GM19239 (cell line): Measurements from ENCODE around the gene SLC25A10.
"Not testable (repeated sequence)": the region's sequence is repeated elsewhere in the genome, so short reads cannot be mapped to it uniquely, and the experiment has no call there.

ENCODE experiments used
- DNase-seq: peaks from one replicate; pipeline ENCODE4 v3.0.0; 2011; ENCODE audit warnings: low spot score; ENCODE audit not compliant: insufficient read length
- FAIRE-seq: peaks from 2 replicates; lab custom pipeline; 2011; peaks lifted over from hg19 to GRCh38; lab: Jason Lieb, UNC

Gene SLC25A10, protein sequence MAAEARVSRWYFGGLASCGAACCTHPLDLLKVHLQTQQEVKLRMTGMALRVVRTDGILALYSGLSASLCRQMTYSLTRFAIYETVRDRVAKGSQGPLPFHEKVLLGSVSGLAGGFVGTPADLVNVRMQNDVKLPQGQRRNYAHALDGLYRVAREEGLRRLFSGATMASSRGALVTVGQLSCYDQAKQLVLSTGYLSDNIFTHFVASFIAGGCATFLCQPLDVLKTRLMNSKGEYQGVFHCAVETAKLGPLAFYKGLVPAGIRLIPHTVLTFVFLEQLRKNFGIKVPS

DNA sequence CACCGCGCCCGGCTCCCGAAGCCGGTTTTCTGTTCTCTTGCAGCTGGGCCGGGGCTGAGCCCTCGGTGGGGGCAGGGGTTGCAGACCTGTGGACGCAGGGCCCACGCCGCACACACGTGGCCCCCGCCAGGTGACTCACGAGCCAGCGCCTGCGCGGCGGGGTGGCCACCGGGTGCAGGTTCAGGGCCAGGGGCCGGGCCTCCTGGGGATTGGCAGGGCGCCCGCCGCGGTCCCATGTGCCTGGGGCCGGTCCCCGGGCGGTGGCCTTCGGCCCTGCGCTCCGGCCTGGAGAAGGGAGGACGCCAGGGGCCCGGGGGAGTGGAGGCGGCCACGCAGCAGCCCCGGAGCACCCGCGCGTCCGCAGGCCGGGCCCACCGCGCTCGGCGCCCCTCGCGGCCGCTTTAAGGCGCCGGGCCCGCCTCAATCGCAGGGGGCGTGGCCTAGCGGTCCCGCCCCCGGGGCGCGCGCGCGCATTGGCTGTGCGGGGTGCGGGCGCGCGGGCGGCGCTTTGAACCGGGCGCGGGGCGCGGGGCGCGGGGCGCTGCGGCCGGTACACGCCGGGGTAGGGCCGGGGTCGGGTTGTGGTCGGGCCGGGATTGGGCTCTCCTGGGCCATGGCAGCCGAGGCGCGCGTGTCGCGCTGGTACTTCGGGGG lies at the start of gene SLC25A10:
Gene SLC25A10, plus strand, starts transcription at position 471 of the 654 bp plus-strand sequence. Its CDS starts 143 bp downstream, at position 614.
- DNase-seq: peak; percentile 95
- no peak for FAIRE-seq

DNA sequence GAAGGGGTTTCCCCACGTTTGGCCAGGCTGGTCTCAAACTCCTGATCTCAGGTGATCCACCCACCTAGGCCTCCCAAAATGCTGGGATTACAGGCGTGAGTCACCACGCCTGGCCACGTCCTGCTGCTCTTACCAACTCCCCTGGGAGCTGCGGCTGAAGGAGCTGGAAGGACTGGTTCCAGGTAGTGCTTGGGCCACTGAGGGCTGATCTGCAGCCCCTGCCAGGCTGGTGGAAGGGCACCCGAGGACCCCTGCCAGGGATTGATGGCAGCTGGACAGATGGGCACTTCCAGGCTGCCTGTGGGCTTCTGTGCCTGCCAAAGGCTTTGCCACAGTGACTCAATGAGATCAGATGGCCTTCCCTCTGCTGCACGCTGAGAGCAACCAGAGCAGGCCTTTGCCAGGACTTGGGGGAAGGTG lies 48.0 kb upstream of the SLC25A10 start:
- FAIRE-seq (no peak), DNase-seq (no peak)

DNA sequence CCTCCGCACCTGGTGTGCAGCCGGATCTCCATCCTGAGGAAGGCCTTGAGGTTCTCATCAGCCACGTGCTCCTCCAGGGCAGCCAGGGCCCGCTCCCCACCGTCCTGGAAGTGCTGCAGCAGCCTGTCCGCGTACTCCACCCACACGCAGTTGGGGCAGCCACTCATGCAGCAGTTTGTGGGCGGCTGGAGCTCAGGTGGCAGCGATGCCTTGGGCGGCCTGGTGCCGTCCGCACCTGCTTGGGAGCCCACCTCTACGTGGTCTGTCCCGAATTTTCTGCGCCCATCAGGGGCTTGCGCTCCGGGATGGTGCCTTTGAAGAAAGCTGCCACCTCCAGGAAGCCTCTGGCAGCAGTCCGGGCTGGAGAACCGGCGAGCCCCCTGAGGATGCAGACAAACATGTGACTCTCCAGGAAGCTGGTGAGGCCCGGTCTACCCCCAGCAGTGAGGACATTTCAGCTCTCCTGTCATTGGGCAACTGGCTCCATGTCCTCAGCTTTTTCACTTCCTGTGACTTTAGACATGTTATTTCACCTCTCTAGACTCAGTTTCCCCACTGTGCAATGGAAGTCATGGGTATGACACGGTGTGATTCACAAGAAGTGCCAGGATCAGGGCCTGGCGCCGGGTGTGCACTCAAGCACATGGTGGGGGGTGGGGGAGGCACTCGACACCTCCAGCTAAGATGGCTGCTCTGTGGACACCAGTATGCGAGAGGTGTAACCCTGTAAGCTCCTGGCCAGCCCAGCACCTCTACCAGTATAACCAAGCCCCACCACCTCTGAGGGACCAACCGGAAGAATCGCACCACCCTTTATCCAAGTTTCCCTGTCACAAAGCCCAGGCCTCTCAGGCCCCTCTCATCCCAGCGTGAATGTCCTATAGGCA lies 46.6 kb upstream of the SLC25A10 start:
- FAIRE-seq: peak; percentile 65
- no peak for DNase-seq

DNA sequence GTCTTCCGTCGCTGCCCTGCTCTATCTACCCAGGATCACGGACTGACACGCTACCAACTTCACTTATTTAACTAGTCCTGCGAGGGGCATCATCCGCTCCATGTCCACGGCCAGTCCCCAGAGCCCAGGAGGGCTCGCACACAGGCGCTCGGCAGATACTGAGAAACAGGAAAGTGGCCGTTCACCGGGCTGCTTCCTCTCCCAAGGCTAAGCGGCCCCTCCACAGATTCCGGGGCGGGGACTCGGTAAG lies 46.1 kb upstream of the SLC25A10 start:
- no peak for DNase-seq
- FAIRE-seq: no peak

DNA sequence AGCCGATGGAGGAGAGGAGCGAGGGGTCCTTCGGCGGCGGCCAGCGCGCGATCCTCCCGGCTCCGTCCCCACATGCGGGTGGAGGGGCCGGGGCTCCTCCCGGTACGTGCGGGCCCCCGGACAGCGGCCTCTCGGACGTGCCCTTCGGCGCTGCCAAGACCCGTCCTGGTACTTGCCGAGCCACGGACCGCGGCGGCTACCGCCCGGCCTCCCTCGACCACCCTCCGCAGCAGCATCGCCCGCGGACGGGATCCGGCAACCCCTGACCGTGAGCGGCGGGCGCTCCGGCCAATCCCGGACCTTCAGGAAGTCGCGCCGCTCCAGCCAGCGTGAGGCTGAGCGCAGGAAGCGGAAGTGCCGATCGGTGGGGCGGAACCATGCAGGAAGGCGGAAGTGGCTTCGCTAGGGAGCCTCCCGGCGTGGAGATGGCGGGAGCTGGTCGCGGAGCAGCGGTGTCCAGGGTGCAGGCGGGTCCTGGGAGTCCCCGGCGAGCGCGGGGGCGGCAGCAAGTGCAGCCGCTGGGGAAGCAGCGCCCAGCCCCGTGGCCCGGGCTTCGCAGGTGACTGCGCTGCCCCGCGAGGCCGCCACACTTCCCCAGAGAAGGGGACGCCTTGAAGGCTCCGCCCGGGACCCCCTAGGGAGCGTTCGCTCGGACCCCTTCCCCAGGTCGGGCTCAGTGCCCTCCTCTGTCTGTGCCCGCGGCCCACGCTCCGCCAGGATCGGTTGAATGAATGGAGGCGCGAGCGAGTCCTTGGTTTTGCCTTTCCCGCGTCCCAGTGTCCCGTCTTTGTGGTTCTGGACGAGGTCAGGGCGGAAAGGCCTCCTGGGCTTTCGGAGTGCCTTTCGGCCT lies 45.5 kb upstream of the SLC25A10 start, which contains the start of the genes CCDC137 and OXLD1:
Gene CCDC137, plus strand, starts transcription at position 396 of the 850 bp plus-strand sequence. Its CDS starts 30 bp downstream, at position 426.
Gene OXLD1, minus strand, starts transcription at position 264 of the 850 bp plus-strand sequence. Its CDS starts 28 bp downstream, at position 236.
- peak; percentile 97 for DNase-seq
- peak; percentile 95 for FAIRE-seq

DNA sequence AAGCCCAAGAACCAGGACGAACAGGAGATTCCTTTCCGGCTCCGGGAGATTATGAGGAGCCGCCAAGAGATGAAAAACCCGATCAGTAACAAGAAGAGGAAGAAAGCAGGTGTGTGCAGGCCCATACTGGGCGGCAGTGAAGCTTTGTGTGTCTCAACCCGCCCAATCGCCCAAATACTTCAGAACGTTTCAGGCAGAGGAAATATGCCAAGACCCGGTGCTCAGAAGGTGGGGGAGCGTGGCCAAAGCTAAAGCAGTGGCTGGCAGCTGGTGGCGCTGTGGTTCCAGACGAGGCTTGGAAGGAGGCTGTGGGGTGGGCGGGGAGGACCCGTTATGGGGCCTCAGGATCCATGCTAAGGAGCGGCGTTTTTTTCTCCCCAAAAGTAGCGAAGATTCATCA lies 44.3 kb upstream of the SLC25A10 start:
- FAIRE-seq: no peak
- DNase-seq: no peak

DNA sequence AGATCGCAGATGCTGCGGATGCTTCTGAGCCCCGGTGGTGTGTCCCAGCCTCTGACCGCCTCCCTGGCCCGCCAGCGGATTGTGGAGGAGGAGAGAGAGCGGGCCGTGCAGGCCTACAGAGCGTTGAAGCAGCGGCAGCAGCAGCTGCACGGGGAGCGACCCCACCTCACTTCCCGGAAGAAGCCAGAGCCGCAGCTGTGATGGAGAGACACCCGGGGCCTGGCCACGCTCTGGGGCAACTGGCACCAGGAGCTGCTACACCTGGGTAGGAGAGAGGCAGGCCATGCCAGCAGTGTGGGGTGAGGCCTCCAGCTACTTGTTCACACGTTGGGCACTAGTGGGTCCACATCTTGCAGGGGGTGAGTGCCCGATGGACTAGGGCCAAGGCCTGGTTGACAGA lies 39.6 kb upstream of the SLC25A10 start:
- FAIRE-seq: no peak
- DNase-seq: no peak

DNA sequence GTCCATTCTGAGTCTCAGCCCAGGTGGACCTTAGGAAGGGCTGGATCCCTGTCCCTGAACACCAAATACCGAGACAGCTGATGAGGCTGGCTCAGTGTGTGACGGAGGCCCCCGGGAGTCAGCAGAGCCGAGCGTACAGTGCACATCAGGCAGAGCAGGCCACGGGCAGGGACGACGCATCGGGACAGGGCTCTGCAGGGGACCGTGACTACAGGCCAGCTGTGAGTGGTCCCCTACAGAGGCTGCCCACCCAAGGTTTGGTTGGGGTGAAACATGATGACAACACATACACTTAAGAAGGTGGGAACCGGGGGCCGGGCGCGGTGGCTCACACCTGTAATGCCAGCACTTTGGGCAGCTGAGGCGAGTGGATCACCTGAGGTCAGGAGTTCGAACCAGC lies 39.1 kb upstream of the SLC25A10 start:
- no peak for DNase-seq
- no peak for FAIRE-seq

DNA sequence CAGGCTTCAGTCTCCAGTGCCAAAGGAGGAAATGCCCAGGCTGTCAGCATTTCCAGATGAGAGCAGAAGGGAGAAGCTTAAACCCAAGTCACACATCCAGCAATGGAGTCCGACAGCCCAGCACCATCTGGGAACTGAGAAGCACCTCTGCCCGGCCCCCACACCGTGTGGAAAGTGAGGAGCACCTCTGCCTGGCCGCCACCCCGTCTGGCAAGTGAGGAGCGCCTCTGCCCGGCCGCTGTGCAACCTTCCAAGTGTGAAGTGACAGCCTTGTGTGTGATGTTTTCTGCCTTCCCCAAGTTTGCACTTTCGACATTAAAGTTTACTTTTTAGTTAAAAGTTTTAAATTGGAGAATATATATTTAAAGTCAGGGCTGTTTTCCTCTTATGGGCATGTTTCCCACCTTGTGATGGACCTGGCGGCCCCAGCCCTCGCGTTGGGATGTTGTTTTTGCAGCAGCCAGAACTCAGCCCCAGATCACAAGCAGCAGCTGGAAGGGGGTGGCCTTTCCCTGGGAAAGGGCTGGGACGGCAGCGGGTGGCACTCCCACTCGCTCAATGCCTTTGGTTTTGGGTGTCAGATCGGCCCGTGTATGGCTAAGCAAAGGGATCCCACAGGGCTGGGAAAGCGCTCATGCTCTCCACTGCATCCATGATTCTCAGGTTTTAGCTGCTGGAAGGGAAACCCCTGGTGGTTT lies 38.4 kb upstream of the SLC25A10 start:
- FAIRE-seq (no peak), DNase-seq (no peak)

DNA sequence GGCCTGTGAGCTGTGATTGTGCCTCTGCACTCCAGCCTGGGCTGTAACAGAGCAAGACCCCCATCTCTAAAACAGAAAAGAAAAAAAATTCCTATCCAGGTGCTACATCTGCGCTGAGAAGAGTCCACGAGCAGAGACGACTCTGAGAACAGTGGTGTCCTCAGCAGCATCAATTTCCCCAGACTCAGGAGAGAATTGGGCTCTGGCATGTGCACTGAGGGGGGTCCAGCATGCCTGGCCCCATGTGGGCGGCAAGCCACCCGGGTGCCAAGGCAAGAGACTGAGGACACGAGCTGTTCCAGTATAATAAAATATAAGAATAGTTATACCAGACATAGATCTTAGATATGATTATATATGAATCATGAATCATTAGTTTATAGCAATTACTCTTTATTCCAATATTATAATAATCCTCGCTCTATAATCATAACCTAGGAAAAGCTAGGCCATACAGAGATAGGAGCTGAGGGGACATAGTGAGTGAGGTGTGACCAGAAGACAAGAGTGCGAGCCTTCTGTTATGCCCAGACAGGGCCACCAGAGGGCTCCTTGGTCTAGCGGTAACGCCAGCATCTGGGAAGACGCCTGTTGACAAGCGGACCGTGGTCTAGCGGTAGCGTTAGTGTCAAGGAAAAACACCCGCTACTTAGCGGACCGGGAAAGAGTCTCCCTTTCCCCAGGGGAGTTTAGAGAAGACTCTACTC lies 36.4 kb upstream of the SLC25A10 start:
- not testable (repeated sequence) for DNase-seq
- FAIRE-seq: peak; percentile 75

DNA sequence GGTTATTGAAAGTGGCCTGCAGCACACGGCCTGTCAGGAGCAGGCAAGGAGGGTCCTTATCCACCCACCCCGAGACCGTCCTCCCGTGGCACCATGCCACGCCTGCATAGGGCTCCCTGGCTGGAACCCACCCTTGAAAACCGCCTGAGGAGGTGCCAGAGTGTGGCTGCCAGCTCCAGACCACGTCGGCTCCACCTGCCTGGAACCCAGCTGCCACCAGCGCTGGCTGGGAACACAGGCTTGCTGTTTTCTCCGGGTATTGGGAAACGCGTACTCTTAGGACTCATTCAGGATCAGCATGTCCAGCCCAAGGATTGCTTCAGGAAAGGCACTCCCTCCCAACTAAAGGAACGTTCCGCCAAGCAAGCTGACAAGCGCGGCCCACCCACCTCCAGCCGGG lies 35.2 kb upstream of the SLC25A10 start:
- FAIRE-seq (no peak), DNase-seq (no peak)

DNA sequence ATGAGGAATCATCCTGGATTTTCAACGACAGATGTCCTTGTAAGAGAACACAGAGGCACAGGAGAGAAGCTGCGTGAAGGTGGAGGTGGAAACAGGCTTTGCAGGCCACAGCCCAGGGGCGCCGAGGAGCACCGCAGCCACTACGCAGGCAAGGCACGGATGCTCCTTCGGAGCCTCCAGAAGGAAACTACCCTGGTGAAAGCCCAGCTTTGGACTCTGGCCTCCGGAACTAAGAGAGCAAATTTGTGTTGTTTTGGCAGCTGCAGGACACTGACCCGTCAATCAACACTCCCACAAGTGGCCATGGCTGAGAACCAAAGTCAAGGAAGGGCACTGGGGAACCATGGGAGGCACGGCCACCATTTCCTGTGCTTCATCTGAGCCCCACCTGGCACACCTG lies 31.9 kb upstream of the SLC25A10 start:
- no peak for DNase-seq
- FAIRE-seq: no peak

DNA sequence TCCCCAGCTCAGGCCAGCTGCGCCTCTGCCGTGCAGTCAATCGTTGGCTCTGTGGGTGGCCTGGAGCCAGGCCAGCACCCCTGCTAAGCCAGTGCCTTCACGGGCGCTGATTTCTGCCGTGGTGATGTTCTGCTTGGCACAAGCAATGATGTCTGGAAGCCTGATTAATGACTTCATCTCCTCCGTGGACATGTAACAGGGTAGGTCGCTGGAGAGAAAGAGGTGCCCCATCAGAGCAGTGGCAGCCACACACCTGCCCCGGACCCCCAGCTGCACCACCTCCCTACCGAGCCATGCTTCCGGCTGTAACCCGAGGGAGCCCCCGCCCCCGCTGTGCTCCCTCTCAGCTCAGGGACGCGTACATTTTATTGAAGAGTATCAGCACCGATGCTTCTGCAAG lies 30.4 kb upstream of the SLC25A10 start:
- no peak for DNase-seq
- FAIRE-seq: no peak

DNA sequence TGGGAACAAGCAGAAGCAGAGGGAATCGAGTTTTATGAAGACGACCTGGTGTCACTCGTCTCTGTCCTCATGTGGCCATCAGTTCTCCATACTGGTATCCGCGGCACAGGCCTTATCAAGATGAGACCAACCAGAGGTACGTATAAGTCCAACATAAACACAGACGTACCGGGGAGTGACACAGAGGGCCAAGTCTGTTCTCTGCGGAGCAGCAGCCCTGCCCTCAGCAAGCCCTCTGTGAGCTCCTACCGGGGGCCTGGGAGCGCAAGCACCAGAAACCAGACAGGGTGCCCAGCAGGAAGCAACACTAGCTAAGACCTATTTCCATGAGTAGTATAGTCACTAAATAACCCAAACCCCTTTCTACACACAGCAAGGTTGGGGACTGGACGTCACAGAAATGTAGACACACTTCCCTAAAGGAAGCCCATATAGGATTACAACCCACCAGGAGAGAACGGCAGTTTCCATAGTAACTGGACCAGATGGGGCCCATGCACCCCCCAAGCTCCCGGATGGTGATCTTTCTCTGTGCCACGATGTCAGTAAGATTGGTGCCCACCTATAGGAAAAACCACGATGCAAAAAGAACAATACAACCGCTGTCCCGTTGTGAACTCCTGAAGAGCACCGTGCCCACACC lies 29.4 kb upstream of the SLC25A10 start:
- FAIRE-seq (peak; percentile 23), DNase-seq (no peak)

DNA sequence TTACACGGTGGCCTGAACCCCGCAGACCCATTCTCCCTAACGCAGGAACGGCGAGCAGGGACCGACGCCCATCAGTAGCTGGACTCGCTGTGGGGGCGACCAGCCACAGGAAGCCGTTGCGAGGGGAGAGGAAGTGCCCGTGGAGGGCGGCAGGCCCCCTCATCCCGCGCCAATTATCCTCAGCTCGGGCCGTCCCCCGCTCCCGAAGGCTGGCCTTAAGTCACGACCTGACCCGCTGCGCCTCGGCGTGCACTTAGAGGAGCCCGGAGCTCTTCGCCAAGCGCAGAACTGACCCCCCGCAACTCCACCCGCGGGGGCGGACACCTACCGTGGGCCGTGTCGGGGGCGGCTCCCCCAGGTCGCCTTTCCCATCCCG lies 28.9 kb upstream of the SLC25A10 start:
- FAIRE-seq: no peak
- DNase-seq: no peak

DNA sequence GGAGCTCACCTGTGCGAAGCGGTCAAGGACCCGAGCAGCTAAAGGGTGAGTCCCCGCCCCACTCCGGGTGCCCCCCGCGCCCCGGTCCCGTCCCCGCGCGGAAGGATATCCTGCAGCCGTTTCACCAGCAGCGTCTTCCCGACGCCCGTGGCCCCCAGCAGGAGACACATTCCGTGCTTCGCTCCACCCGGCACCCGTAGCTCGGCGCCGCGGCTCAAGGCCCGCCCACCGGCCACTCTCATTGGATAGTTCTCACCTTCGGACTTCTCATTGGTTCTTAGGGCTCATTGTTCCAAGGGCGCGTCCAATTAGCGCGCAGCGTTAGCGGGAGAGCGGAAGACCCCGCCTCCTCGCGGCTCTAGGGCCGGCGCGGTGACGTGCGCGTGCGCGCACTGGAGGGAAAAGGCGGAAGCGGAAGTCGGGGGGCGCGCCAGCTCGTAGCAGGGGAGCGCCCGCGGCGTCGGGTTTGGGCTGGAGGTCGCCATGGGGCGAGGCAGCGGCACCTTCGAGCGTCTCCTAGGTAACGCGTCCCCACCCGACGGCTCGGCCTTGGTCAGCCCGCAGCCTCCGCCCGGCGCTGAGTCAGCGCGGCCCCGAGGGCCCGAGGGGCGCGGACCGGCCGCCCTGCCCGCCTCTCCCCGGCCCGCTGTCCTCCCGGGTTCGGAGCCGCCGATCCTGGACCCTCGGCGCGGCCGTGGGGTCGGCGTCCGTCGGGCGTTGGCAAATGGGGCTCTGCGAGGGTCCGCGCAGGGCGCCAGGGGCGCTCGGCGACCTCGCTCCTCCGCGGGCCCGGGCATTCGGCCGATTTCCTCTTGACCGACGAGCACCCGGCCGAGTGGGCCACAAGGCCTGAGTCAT lies 28.3 kb upstream of the SLC25A10 start, which contains the start of the genes ARL16 and HGS:
Gene ARL16, minus strand, starts transcription at position 214 of the 858 bp plus-strand sequence. Its CDS starts 44 bp downstream, at position 170.
Gene HGS, plus strand, starts transcription at position 428 of the 858 bp plus-strand sequence. Its CDS starts 56 bp downstream, at position 484.
- FAIRE-seq: peak; percentile 98
- peak; percentile 99 for DNase-seq

DNA sequence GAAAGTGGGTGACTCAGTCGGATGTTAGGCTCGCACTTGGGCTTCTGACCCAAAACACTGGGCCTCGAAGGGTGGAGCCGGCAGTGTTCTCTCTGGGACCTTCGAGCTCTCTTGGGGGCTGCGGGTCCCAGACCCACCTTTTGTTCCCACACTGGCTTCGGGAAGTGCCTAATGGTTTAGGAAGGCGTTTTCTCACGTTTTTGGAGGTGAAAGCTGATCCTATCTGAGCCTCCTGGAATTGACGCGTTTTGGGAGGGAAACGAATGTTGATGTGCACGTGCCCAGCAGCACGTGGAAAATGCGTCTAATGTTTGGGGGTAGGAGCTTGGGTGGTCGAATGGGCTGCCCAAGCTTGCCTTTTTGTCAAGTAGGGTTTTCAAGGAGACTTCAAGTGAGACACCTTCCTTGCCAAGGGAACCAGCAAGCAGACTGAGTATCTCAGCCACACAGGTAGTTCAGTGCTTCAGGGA lies 27.6 kb upstream of the SLC25A10 start:
- DNase-seq (peak; percentile 39), FAIRE-seq (no peak)
